NT2/D1 (cell line): ENCODE results near the gene PGC.

Experiments
- SUZ12 ChIP-seq: IDR thresholded peaks from 2 replicates; pipeline ENCODE4 v1.6.1; 2011; ENCODE audit not compliant: insufficient read length, insufficient read depth; ENCODE audit errors: extremely low read depth
- YY1 ChIP-seq: IDR thresholded peaks from 2 replicates; pipeline ENCODE4 v1.6.1; 2011; ENCODE audit not compliant: insufficient read length, insufficient read depth
- ZNF274 ChIP-seq: IDR thresholded peaks from 2 replicates; pipeline ENCODE4 v1.6.1; 2011; ENCODE audit warnings: mild to moderate bottlenecking, low read depth, low read length

- no peak for TF ChIP-seq SUZ12
- TF ChIP-seq YY1: no peak
- no peak for TF ChIP-seq ZNF274
Measured at GRCh38 chr6:41750374-41750773, 3.2 kb upstream of the PGC start.
